AG09309 (cell line): Measurements from ENCODE around the gene FSTL4.

Experiments
- DNase-seq: peaks from one replicate; pipeline ENCODE4 v3.0.0-alpha.2; 2010; ENCODE audit warnings: low read depth
- H3K4me3 ChIP-seq: 2 replicates; pipeline ENCODE4 v1.5.1; 2011; ENCODE audit warnings: mild to moderate bottlenecking, low read depth, low read length, moderate library complexity; ENCODE audit not compliant: control insufficient read depth
- TF ChIP-seq, protein P1 (sequence below): IDR thresholded peaks from 2 replicates; pipeline ENCODE4 v1.5.1; 2011; ENCODE audit warnings: mild to moderate bottlenecking, low read depth, low read length, inconsistent platforms; ENCODE audit not compliant: insufficient read depth, control insufficient read depth; ENCODE audit errors: missing control alignments

The FSTL4 gene

GRCh38 chr5:133164759-133165158 lies 447.6 kb downstream of the FSTL4 start:
- TF ChIP-seq, protein P1, sequence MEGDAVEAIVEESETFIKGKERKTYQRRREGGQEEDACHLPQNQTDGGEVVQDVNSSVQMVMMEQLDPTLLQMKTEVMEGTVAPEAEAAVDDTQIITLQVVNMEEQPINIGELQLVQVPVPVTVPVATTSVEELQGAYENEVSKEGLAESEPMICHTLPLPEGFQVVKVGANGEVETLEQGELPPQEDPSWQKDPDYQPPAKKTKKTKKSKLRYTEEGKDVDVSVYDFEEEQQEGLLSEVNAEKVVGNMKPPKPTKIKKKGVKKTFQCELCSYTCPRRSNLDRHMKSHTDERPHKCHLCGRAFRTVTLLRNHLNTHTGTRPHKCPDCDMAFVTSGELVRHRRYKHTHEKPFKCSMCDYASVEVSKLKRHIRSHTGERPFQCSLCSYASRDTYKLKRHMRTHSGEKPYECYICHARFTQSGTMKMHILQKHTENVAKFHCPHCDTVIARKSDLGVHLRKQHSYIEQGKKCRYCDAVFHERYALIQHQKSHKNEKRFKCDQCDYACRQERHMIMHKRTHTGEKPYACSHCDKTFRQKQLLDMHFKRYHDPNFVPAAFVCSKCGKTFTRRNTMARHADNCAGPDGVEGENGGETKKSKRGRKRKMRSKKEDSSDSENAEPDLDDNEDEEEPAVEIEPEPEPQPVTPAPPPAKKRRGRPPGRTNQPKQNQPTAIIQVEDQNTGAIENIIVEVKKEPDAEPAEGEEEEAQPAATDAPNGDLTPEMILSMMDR = no peak
- H3K4me3 ChIP-seq = no peak overlapping the region
- DNase-seq = no peak

DNA sequence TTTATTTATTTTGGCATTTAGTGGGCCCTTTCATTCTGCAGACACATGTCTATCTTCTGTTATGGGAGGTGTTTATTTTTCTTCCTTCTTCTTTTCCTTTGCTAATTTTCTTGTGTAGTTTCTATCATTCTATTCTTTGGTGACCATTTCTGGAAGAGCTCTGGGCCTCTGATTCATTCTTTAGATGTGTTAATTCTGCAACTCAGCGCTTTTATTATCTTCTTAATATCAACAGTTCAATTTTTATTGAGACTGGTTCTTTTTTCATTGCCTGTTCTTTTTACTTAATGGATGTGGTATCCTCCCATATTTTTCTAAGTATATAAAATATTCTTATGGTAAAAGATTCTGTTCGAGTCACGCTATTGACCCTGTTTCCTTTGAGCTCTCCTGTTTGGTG lies 448.5 kb downstream of the FSTL4 start:
- DNase-seq = no peak
- H3K4me3 ChIP-seq = no peak overlapping the region
- TF ChIP-seq, protein P1 = no peak

DNA sequence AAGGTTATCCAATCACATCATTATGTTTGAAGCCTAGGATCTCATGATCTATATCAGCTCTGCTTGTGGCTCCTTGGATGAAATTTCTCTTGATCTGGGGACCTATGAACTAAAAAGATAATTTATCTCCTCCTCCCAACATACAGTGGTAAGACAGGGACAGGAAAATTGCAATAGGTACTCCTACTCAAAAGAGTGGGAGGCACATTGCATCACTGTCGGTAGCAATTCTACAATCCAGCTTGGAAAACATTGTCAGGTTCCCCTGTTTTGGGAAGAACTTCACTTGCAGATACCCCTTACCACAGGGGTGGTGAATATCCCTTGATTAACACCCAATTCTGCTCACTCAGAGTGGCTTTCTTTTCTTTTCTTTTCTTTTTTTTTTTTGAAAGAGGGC lies 452.8 kb downstream of the FSTL4 start:
- TF ChIP-seq, protein P1 = no peak
- H3K4me3 ChIP-seq = no peak overlapping the region
- no peak for DNase-seq

- no peak overlapping the region for H3K4me3 ChIP-seq
- no peak for DNase-seq
- TF ChIP-seq, protein P1 = no peak
Observed at GRCh38 chr5:133155326-133155969, 456.9 kb downstream of the FSTL4 start.

DNA sequence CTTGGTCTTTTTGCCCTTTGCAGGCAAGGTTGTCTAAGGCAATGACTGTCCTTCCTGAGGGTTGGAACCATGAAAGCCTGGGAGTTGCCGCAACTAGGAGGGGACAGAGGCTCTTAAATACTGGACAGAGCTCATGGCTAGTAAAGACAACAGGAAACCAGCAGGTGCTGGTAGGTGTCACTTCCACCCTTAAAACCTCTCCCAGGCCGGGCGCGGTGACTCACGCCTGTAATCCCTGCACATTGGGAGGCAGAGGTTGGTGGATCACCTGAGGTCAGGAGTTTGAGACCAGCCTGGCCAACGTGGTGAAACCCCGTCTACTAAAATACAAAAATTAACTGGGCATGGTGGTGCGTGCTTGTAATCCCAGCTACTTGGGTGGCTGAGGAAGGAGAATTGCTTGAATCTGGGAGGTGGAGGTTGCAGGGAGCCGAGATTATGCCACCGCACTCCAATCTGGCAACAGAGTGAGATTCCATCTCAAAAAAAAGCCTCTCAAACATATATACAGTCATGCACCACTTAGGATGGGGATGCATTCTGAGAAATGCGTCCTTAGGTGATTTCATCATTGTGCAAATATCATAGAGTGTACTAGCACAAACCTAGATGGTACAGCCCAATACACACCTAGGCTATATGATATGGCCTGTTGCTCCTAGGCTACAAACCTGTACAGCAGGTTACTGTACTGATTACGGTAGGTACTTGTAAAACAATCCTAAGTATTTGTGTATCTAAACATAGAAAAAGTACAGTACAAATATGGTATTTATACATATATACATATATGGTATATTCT lies 457.9 kb downstream of the FSTL4 start:
- no peak overlapping the region for H3K4me3 ChIP-seq
- DNase-seq = no peak
- TF ChIP-seq, protein P1 = no peak

GRCh38 chr5:133150909-133151544 lies 461.3 kb downstream of the FSTL4 start:
- TF ChIP-seq, protein P1 = no peak
- no peak for DNase-seq
- no peak overlapping the region for H3K4me3 ChIP-seq
